IMR-90 (cell line): Measurements from ENCODE around the gene CRHBP. TPM values are rescaled to one million over a fixed set of nuclear protein-coding genes. Genes with fewer than 3 reads are reported as not detected.
A peak's percentile ranks its signal among the peaks of the same experiment; 100 is the strongest.

Experiments used
- ATAC-seq: fragments of 200-7000 bp; cut with Tn5 transposase; 2 replicates; pipeline ENCODE4 v1.9.1; 2020; ENCODE audit warnings: low read depth, mild to moderate bottlenecking, moderate library complexity
- BruUV-seq: library from RNA; stranded (reverse); fragments of 400-500 nt; replicated peaks from 2 replicates; lab custom pipeline; 2021; lab: Mats Ljungman, UMichigan
- CTCF ChIA-PET: fragments of 300-600 bp; formaldehyde crosslinking; extraction: SDS; loops from one replicate; lab custom pipeline; 2021; ENCODE audit warnings: antibody characterized with exemption; lab: Yijun Ruan, JAX
- POLR2A ChIA-PET: fragments of 300-600 bp; sonication (Branson Sonifier 250); formaldehyde crosslinking; loops from one replicate; lab custom pipeline; 2022; ENCODE audit warnings: antibody characterized with exemption; ENCODE audit not compliant: unreplicated experiment; lab: Charles Lee
- DNase-seq: peaks from one replicate; pipeline ENCODE4 v3.0.0; 2013
- H2AFZ ChIP-seq: replicated peaks from 2 replicates; pipeline ENCODE3; 2013; ENCODE audit warnings: low read length, mild to moderate bottlenecking; ENCODE audit not compliant: poor library complexity
- H2AK5ac ChIP-seq: 2 replicates; pipeline ENCODE4 v1.6.1; 2013; ENCODE audit warnings: low read depth, low read length, inconsistent platforms
- H2AK9ac ChIP-seq: replicated peaks from 2 replicates; pipeline ENCODE3; 2013; ENCODE audit warnings: mild to moderate bottlenecking, low read depth, low read length, moderate library complexity; ENCODE audit not compliant: poor library complexity
- H2BK120ac ChIP-seq: 2 replicates; pipeline ENCODE4 v1.6.1; 2013; ENCODE audit warnings: low read depth, low read length, inconsistent platforms
- H2BK15ac ChIP-seq: 3 replicates; pipeline ENCODE4 v1.6.1; 2013; ENCODE audit warnings: low read depth, low read length, inconsistent platforms
- H2BK20ac ChIP-seq: 2 replicates; pipeline ENCODE4 v1.6.1; 2013; ENCODE audit warnings: low read depth, mild to moderate bottlenecking, inconsistent platforms, low read length, moderate library complexity
- H2BK5ac ChIP-seq: 2 replicates; pipeline ENCODE4 v1.6.1; 2013; ENCODE audit warnings: mild to moderate bottlenecking, low read depth, low read length, inconsistent platforms; ENCODE audit not compliant: poor library complexity, severe bottlenecking
- H3K14ac ChIP-seq: replicated peaks from 2 replicates; pipeline ENCODE4 v1.6.1; 2013; ENCODE audit warnings: low read depth, low read length, inconsistent platforms
- H3K18ac ChIP-seq: 2 replicates; pipeline ENCODE4 v1.6.1; 2013; ENCODE audit warnings: low read depth, low read length, control low read depth
- H3K23ac ChIP-seq: 2 replicates; pipeline ENCODE4 v1.6.1; 2013; ENCODE audit warnings: low read depth, low read length, inconsistent platforms
- H3K27ac ChIP-seq: 2 replicates; pipeline ENCODE4 v1.5.1; 2013; ENCODE audit warnings: mild to moderate bottlenecking, control low read depth, low read length; ENCODE audit not compliant: insufficient read depth
- H3K27me3 ChIP-seq: 2 replicates; pipeline ENCODE4 v1.6.1; 2013; ENCODE audit warnings: low read length; ENCODE audit not compliant: control insufficient read depth, insufficient read depth
- H3K36me3 ChIP-seq: 2 replicates; pipeline ENCODE4 v1.6.1; 2013; ENCODE audit warnings: low read length, mixed read lengths; ENCODE audit not compliant: control insufficient read depth, insufficient read depth
- H3K4ac ChIP-seq: 2 replicates; pipeline ENCODE4 v1.6.1; 2013; ENCODE audit warnings: low read depth, low read length, inconsistent platforms
- H3K4me1 ChIP-seq: 2 replicates; pipeline ENCODE4 v1.6.1; 2013; ENCODE audit warnings: low read length, mixed read lengths; ENCODE audit not compliant: control insufficient read depth, insufficient read depth
- H3K4me2 ChIP-seq: 2 replicates; pipeline ENCODE4 v1.6.1; 2013; ENCODE audit warnings: low read depth, mild to moderate bottlenecking, control low read depth, low read length, moderate library complexity
- H3K4me3 ChIP-seq: 2 replicates; pipeline ENCODE4 v1.5.1; 2013; ENCODE audit warnings: low read depth, mild to moderate bottlenecking, control low read depth, low read length, moderate library complexity; ENCODE audit not compliant: insufficient read depth
- H3K56ac ChIP-seq: 2 replicates; pipeline ENCODE4 v1.6.1; 2013; ENCODE audit warnings: low read length, inconsistent platforms; ENCODE audit not compliant: insufficient read depth; ENCODE audit errors: extremely low read depth
- H3K79me1 ChIP-seq, 2 experiments: 2 replicates each; pipeline ENCODE4 v1.6.1; 2013; ENCODE audit warnings: low read length in 2 of 2, inconsistent platforms in 1 of 2, low read depth in 1 of 2
- H3K9ac ChIP-seq: 2 replicates; pipeline ENCODE4 v1.6.1; 2013; ENCODE audit warnings: low read depth, low read length, control low read depth
- H3K9me1 ChIP-seq: 2 replicates; pipeline ENCODE4 v1.6.1; 2013; ENCODE audit warnings: low read length, inconsistent platforms; ENCODE audit not compliant: insufficient read depth
- H3K9me3 ChIP-seq: 2 replicates; pipeline ENCODE4 v1.6.1; 2013; ENCODE audit warnings: low read length; ENCODE audit not compliant: control insufficient read depth, insufficient read depth
- H4K20me1 ChIP-seq: 2 replicates; pipeline ENCODE4 v1.6.1; 2013; ENCODE audit warnings: low read length, inconsistent platforms; ENCODE audit not compliant: insufficient read depth
- H4K5ac ChIP-seq: 2 replicates; pipeline ENCODE4 v1.6.1; 2013; ENCODE audit warnings: mild to moderate bottlenecking, low read depth, low read length, control low read depth
- H4K8ac ChIP-seq, 2 experiments: 2 replicates each; pipeline ENCODE4 v1.6.1; 2013; ENCODE audit warnings: low read depth in 2 of 2, low read length in 2 of 2, control low read depth in 1 of 2, inconsistent platforms in 1 of 2
- H4K91ac ChIP-seq: 2 replicates; pipeline ENCODE4 v1.6.1; 2013; ENCODE audit warnings: low read depth, low read length, inconsistent platforms; ENCODE audit not compliant: insufficient read depth
- BHLHE40 ChIP-seq: fragments of 150-350 bp; IDR thresholded peaks from 2 replicates; pipeline ENCODE4 v1.6.1; 2016; ENCODE audit warnings: mild to moderate bottlenecking, low read depth, low read length
- MAFK ChIP-seq: IDR thresholded peaks from 2 replicates; pipeline ENCODE4 v1.6.1; 2012; ENCODE audit warnings: low read depth, low read length, improper control_type of control experiment
- RAD21 ChIP-seq: IDR thresholded peaks from 2 replicates; pipeline ENCODE4 v1.6.1; 2012; ENCODE audit warnings: low read length, improper control_type of control experiment
- WGBS, 2 experiments: methylation state at CpG; one replicate each; pipeline versions ENCODE4 v1.1.5 to v1.1.7; 2013; ENCODE audit warnings: missing lambda C conversion rate in 2 of 2; ENCODE audit not compliant: insufficient read length in 1 of 2; ENCODE audit errors: extremely low coverage in 2 of 2; 5-methylcytosine and 5-hydroxymethylcytosine counted together
- dilution Hi-C: fragments of 300-500 bp; cut with HindIII; formaldehyde crosslinking; loops from one replicate; pipeline ENCODE4 v1.14.3; 2018; ENCODE audit warnings: low sequenced_read_pairs; ENCODE audit not compliant: unreplicated experiment
- in situ Hi-C: fragments of 300-500 bp; cut with MboI; formaldehyde crosslinking; loops from 3 replicates; pipeline ENCODE4 v1.14.3; 2019; ENCODE audit warnings: low sequenced_read_pairs, inconsistent platforms, mixed read lengths
- intact Hi-C: fragments of 100-400 bp; cut with micrococcal nuclease; formaldehyde crosslinking; loops from 2 replicates; pipeline ENCODE4 v1.10.0; 2022
- polyA plus RNA-seq, 3 experiments: library from polyadenylated mRNA; depleted of rRNA; stranded (reverse); fragments of >200 nt; gene quantifications; 2 replicates each; pipeline ENCODE4 v1.2.3, GENCODE V29; 2012; ENCODE audit warnings: low replicate concordance in 1 of 3
- total RNA-seq: library from RNA; depleted of rRNA; stranded (reverse); fragments of >200 nt; gene quantifications from 2 replicates; pipeline ENCODE4 v1.2.3, GENCODE V29; 2012

The CRHBP gene
- total and polyA plus RNA-seq, 2 of the 4 experiments (the other 2 are of a cell fraction): 0.09 TPM; not detected in 1

GRCh38 chr5:76958991-76959767 is 6.3 kb downstream of the CRHBP start:
- H2AFZ ChIP-seq: no peak overlapping the region
- no peaks in the 10 kb centered on the region for H4K20me1 ChIP-seq
- H3K9me3 ChIP-seq: no peaks in the 10 kb centered on the region
- no peak overlapping the region for H4K91ac ChIP-seq
- no peak overlapping the region for H2BK5ac ChIP-seq
- no peak overlapping the region for H3K23ac ChIP-seq
- WGBS, 2 experiments: 71% methylated on average over 1 of the region's 5 CpGs; no CpG with 5 or more reads in 1 of the 2 experiments
- no peak overlapping the region; the same call in 1 of the 2 replicates for H3K4me2 ChIP-seq
- H3K9ac ChIP-seq: no peak overlapping the region
- POLR2A ChIA-PET: interaction anchor here (0.6 kb wide), 1 partner anchor 9 kb away, joined by 4 read pairs; no protein-coding TSS in a partner anchor
- no peaks in the 10 kb centered on the region for H3K9me1 ChIP-seq
- no peaks in the 10 kb centered on the region for H3K79me1 ChIP-seq
- no peak overlapping the region for H2BK15ac ChIP-seq
- H3K14ac ChIP-seq: no peak overlapping the region
- in situ Hi-C loops (no loop called here), dilution Hi-C loops (no loop called here), intact Hi-C loops (no loop called here)
- no peak overlapping the region for H3K18ac ChIP-seq
- no peaks in the 10 kb centered on the region for H3K36me3 ChIP-seq
- peak; percentile 70 for DNase-seq
- H3K27ac ChIP-seq: no peak overlapping the region
- H2AK9ac ChIP-seq: no peak overlapping the region
- BruUV-seq: no TSS peak
- H3K4me1 ChIP-seq: no peaks in the 10 kb centered on the region; the same call in 1 of the 2 replicates
- no peak overlapping the region for H3K4ac ChIP-seq
- H2AK5ac ChIP-seq: no peak overlapping the region
- H3K56ac ChIP-seq: no peak overlapping the region
- TF ChIP-seq RAD21 (no peak), BHLHE40 (peak; percentile 59; the same call in 1 of the 2 replicates), MAFK (peak; percentile 44; the same call in 1 of the 2 replicates)
- H4K8ac ChIP-seq: no peak overlapping the region
- peak; percentile 46 for ATAC-seq
- no peak overlapping the region for H4K5ac ChIP-seq
- H3K27me3 ChIP-seq: peaks cover 22% of the 10 kb centered on the region
- no peak overlapping the region for H2BK120ac ChIP-seq
- H2BK20ac ChIP-seq: no peak overlapping the region
- no peak overlapping the region for H3K4me3 ChIP-seq
- CTCF ChIA-PET: no interaction called here
